ENCODE results near the gene SAP30L.

DNA sequence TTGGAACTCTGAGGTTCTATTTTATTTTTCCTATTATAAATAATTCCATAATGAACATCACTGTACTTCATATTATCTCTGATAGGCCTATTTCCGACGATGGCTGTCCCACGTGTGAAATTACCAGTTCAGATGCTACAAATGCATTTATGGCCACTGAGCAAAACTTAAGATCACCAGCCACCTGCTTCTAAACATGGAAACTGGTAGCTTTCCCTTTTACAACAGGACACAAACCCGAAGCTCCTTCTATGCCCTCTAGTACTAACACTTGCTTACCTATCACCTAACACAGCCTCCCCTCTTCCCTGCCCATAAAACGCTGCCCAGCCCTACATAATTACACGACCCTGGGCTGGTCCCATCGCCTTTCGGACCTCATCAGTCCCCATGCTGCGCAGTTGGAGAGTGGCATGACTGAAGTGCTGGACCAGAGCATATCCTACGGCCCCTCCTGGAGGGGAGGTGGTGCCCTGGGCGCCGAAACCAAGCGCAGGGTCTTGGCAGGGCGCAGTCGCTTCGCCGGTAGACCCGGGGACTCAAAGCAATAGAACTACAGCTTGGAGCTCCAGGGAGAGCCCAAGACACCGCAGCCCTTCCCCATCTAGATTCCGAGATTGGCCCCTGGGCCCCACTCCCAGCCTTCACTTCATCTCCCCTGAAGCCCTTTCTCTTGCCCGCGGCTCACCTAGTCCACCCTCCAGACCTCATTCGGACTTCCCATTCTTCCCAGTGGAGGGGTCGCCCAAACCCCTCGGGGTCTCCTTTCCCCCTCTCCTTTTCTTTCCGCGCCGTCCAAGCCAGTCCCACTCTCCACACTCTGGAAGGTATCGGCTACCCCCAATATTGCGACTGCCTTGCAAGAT lies 1.0 kb upstream of the SAP30L start:
- TF ChIP-seq EP300 (IDR thresholded peaks at IDR 0.05; ENCODE audit: borderline replicate concordance) (no peak), NFIC (IDR thresholded peaks at IDR 0.05) (no peak), TAF1 (IDR thresholded peaks at IDR 0.05; ENCODE audit: low read depth) (no peak; the same call in 1 of the 2 replicates), CEBPB (IDR thresholded peaks at IDR 0.05) (no peak)
- TF ChIP-seq, protein P1, sequence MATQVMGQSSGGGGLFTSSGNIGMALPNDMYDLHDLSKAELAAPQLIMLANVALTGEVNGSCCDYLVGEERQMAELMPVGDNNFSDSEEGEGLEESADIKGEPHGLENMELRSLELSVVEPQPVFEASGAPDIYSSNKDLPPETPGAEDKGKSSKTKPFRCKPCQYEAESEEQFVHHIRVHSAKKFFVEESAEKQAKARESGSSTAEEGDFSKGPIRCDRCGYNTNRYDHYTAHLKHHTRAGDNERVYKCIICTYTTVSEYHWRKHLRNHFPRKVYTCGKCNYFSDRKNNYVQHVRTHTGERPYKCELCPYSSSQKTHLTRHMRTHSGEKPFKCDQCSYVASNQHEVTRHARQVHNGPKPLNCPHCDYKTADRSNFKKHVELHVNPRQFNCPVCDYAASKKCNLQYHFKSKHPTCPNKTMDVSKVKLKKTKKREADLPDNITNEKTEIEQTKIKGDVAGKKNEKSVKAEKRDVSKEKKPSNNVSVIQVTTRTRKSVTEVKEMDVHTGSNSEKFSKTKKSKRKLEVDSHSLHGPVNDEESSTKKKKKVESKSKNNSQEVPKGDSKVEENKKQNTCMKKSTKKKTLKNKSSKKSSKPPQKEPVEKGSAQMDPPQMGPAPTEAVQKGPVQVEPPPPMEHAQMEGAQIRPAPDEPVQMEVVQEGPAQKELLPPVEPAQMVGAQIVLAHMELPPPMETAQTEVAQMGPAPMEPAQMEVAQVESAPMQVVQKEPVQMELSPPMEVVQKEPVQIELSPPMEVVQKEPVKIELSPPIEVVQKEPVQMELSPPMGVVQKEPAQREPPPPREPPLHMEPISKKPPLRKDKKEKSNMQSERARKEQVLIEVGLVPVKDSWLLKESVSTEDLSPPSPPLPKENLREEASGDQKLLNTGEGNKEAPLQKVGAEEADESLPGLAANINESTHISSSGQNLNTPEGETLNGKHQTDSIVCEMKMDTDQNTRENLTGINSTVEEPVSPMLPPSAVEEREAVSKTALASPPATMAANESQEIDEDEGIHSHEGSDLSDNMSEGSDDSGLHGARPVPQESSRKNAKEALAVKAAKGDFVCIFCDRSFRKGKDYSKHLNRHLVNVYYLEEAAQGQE (IDR thresholded peaks at IDR 0.05; ENCODE audit: low read depth), result no peak

Measured in Ishikawa (cell line).